HUES64 (cell line): ENCODE measurements around the gene TULP4.

Experiments used
- H3K27ac ChIP-seq: 2 replicates; pipeline ENCODE4 v1.7.0; 2013; ENCODE audit warnings: low read depth, low read length, inconsistent platforms
- H3K27me3 ChIP-seq: 2 replicates; pipeline ENCODE4 v1.6.1; 2013; ENCODE audit warnings: mild to moderate bottlenecking, low read length; ENCODE audit not compliant: insufficient read depth
- H3K36me3 ChIP-seq: 2 replicates; pipeline ENCODE4 v1.6.1; 2013; ENCODE audit warnings: mild to moderate bottlenecking, low read length; ENCODE audit not compliant: insufficient read depth
- H3K4me1 ChIP-seq: 2 replicates; pipeline ENCODE4 v1.6.1; 2013; ENCODE audit warnings: mild to moderate bottlenecking, low read length, moderate library complexity; ENCODE audit not compliant: insufficient read depth
- H3K4me3 ChIP-seq: 2 replicates; pipeline ENCODE4 v1.5.1; 2013; ENCODE audit warnings: mild to moderate bottlenecking, low read length, moderate library complexity
- H3K9ac ChIP-seq: 2 replicates; pipeline ENCODE4 v1.6.1; 2013; ENCODE audit warnings: mild to moderate bottlenecking, low read depth, low read length
- H3K9me3 ChIP-seq: 2 replicates; pipeline ENCODE4 v1.6.1; 2013; ENCODE audit warnings: low read depth, low read length; ENCODE audit not compliant: insufficient read depth
- WGBS: fragments of 150-250, 120-280 bp; methylation state at CpG from one replicate; pipeline ENCODE4 v1.1.7; 2013; ENCODE audit warnings: missing lambda C conversion rate; 5-methylcytosine and 5-hydroxymethylcytosine counted together

TULP4 gene

GRCh38 chr6:158536084-158536890, 224.0 kb downstream of the TULP4 start:
- Histone ChIP-seq H3K27ac (peak overlapping the region; percentile 74; the same call in 1 of the 2 replicates), H3K9me3 (no peaks in the 10 kb centered on the region), H3K9ac (peak overlapping the region; percentile 81), H3K4me1 (peaks cover 3% of the 10 kb centered on the region), H3K27me3 (no peaks in the 10 kb centered on the region), H3K36me3 (no peaks in the 10 kb centered on the region), H3K4me3 (peak overlapping the region; percentile 70)
- under 1% methylated on average over 75 of the region's 75 CpGs for WGBS

- H3K27me3 ChIP-seq = no peaks in the 10 kb centered on the region
- H3K4me3 ChIP-seq = peak overlapping the region; percentile 70
- peaks cover 3% of the 10 kb centered on the region for H3K4me1 ChIP-seq
- no peaks in the 10 kb centered on the region for H3K36me3 ChIP-seq
- H3K9me3 ChIP-seq = no peaks in the 10 kb centered on the region
- H3K27ac ChIP-seq = peak overlapping the region; percentile 74; the same call in 1 of the 2 replicates
- H3K9ac ChIP-seq = peak overlapping the region; percentile 81
- 2% methylated on average over 92 of the region's 94 CpGs for WGBS
These were observed 224.9 kb downstream of the TULP4 start for GRCh38 chr6:158536891-158537798.

GRCh38 chr6:158538741-158539140, 226.5 kb downstream of the TULP4 start:
- H3K27me3 ChIP-seq = no peaks in the 10 kb centered on the region
- H3K9ac ChIP-seq = no peak overlapping the region
- H3K9me3 ChIP-seq = no peaks in the 10 kb centered on the region
- 83% methylated on average over 2 of the region's 2 CpGs for WGBS
- H3K27ac ChIP-seq = no peak overlapping the region
- peaks cover 3% of the 10 kb centered on the region for H3K4me1 ChIP-seq
- H3K36me3 ChIP-seq = no peaks in the 10 kb centered on the region
- H3K4me3 ChIP-seq = no peak overlapping the region

GRCh38 chr6:158539413-158539812, 227.1 kb downstream of the TULP4 start:
- Histone ChIP-seq H3K4me1 (peaks cover 3% of the 10 kb centered on the region), H3K27ac (no peak overlapping the region)
- WGBS = 92% methylated on average over 6 of the region's 7 CpGs

GRCh38 chr6:158539881-158540280, 227.6 kb downstream of the TULP4 start:
- Histone ChIP-seq H3K4me3 (no peak overlapping the region), H3K27me3 (no peaks in the 10 kb centered on the region), H3K4me1 (peaks cover 3% of the 10 kb centered on the region), H3K27ac (no peak overlapping the region), H3K36me3 (no peaks in the 10 kb centered on the region), H3K9ac (no peak overlapping the region), H3K9me3 (no peaks in the 10 kb centered on the region)
- WGBS = 88% methylated on average over 6 of the region's 6 CpGs

More at GRCh38 chr6:158539413-158539812, 227.1 kb downstream of the TULP4 start:
- Histone ChIP-seq H3K27me3 (no peaks in the 10 kb centered on the region), H3K36me3 (no peaks in the 10 kb centered on the region), H3K9me3 (no peaks in the 10 kb centered on the region), H3K9ac (no peak overlapping the region), H3K4me3 (no peak overlapping the region)

- no peak overlapping the region for H3K4me3 ChIP-seq
- WGBS = 91% methylated on average over 12 of the region's 12 CpGs
- no peaks in the 10 kb centered on the region for H3K9me3 ChIP-seq
- no peaks in the 10 kb centered on the region; the same call in 1 of the 2 replicates for H3K4me1 ChIP-seq
- no peaks in the 10 kb centered on the region for H3K36me3 ChIP-seq
- peak overlapping the region; percentile 15; the same call in 1 of the 2 replicates for H3K9ac ChIP-seq
- H3K27me3 ChIP-seq = no peaks in the 10 kb centered on the region
- no peak overlapping the region for H3K27ac ChIP-seq
These were observed 231.4 kb downstream of the TULP4 start for GRCh38 chr6:158543606-158544185.

GRCh38 chr6:158544428-158544827, 232.2 kb downstream of the TULP4 start:
- WGBS = 88% methylated on average over 12 of the region's 12 CpGs
- H3K4me1 ChIP-seq = no peaks in the 10 kb centered on the region; the same call in 1 of the 2 replicates

GRCh38 chr6:158545043-158545966, 233.0 kb downstream of the TULP4 start:
- H3K9me3 ChIP-seq = no peaks in the 10 kb centered on the region
- no peaks in the 10 kb centered on the region for H3K36me3 ChIP-seq
- H3K4me3 ChIP-seq = no peak overlapping the region
- 89% methylated on average over 30 of the region's 30 CpGs for whole genome bisulfite sequencing
- no peaks in the 10 kb centered on the region for H3K27me3 ChIP-seq
- no peaks in the 10 kb centered on the region; the same call in 1 of the 2 replicates for H3K4me1 ChIP-seq
- H3K27ac ChIP-seq = no peak overlapping the region
- no peak overlapping the region for H3K9ac ChIP-seq

More at GRCh38 chr6:158544428-158544827, 232.2 kb downstream of the TULP4 start:
- H3K4me3 ChIP-seq = no peak overlapping the region
- H3K27me3 ChIP-seq = no peaks in the 10 kb centered on the region
- H3K36me3 ChIP-seq = no peaks in the 10 kb centered on the region
- no peak overlapping the region for H3K9ac ChIP-seq
- H3K9me3 ChIP-seq = no peaks in the 10 kb centered on the region
- no peak overlapping the region for H3K27ac ChIP-seq

GRCh38 chr6:158548418-158549161, 236.3 kb downstream of the TULP4 start:
- H3K4me1 ChIP-seq = no peaks in the 10 kb centered on the region; the same call in 1 of the 2 replicates
- no peaks in the 10 kb centered on the region for H3K36me3 ChIP-seq
- H3K27me3 ChIP-seq = no peaks in the 10 kb centered on the region
- H3K4me3 ChIP-seq = no peak overlapping the region
- no peaks in the 10 kb centered on the region for H3K9me3 ChIP-seq
- H3K27ac ChIP-seq = peak overlapping the region; percentile 47; the same call in 1 of the 2 replicates
- 88% methylated on average over 9 of the region's 9 CpGs for WGBS
- H3K9ac ChIP-seq = no peak overlapping the region
